Spleen (tissue), 7 donors: ENCODE results near the gene HYCC1.

Experiments used
- POLR2A ChIP-seq, 3 donors: fragments of 450-650 bp; IDR thresholded peaks; one replicate each; pipeline ENCODE4 v1.5.1; 2017; ENCODE audit warnings: antibody characterized with exemption in 3 of 3, mild to moderate bottlenecking in 1 of 3
- POLR2AphosphoS5 ChIP-seq, 3 donors: sonication (generic); formaldehyde crosslinking; IDR thresholded peaks; one replicate each; pipeline ENCODE4 v1.5.1; 2017; ENCODE audit warnings: antibody characterized with exemption in 3 of 3
- TF ChIP-seq, protein P1 (sequence below), 11 experiments: fragments of 200-600 bp in 7 of 11; fragments of 450-650 bp in 4 of 11; sonication (generic) in 4 of 11; IDR thresholded peaks in 8 of 11; conservative IDR thresholded peaks in 3 of 11; 1 replicate in 7 of 11; 2 replicates in 4 of 11; pipeline versions ENCODE4 v1.4.0 to v1.8.0; 2016 to 2021; ENCODE audit warnings: antibody characterized with exemption in 11 of 11, inconsistent platforms in 4 of 11, mild to moderate bottlenecking in 1 of 11
- donor health status: DM: no; HTN: no; CAD: no; lungs with moderate emphysema.
- donor health status: DM: no; HTN: no; CAD: no.
- donor health status: DM: no; HTN: no; CAD: no.

DNA sequence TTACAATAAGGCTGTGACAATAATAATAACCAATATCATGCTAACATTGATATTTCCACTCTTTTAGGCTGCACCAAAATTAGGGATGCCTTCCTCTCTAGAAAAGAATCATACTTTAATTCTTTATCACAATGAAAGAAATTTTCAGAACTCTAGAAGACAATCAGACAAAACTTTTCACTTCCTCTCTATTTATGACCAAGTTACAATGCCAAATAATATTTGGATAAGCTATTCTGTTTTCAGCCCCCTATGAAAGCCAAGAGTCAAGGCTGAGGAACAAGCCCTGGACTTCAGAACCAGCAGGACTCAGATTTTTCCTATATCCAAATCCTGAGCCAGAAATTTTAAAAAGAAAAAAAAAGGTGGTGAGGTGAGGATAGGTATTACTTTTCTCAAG is 4.6 kb downstream of the HYCC1 start:
- TF ChIP-seq, protein P1, sequence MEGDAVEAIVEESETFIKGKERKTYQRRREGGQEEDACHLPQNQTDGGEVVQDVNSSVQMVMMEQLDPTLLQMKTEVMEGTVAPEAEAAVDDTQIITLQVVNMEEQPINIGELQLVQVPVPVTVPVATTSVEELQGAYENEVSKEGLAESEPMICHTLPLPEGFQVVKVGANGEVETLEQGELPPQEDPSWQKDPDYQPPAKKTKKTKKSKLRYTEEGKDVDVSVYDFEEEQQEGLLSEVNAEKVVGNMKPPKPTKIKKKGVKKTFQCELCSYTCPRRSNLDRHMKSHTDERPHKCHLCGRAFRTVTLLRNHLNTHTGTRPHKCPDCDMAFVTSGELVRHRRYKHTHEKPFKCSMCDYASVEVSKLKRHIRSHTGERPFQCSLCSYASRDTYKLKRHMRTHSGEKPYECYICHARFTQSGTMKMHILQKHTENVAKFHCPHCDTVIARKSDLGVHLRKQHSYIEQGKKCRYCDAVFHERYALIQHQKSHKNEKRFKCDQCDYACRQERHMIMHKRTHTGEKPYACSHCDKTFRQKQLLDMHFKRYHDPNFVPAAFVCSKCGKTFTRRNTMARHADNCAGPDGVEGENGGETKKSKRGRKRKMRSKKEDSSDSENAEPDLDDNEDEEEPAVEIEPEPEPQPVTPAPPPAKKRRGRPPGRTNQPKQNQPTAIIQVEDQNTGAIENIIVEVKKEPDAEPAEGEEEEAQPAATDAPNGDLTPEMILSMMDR (IDR thresholded peaks at IDR 0.05 in 8 of 11, conservative IDR thresholded peaks at IDR 0.05 in 3 of 11), result no peak
- no peak for TF ChIP-seq POLR2A (IDR thresholded peaks at IDR 0.05)
- no peak for TF ChIP-seq POLR2AphosphoS5 (IDR thresholded peaks at IDR 0.05)
